ENCODE results near the gene IL18RAP.

IL18RAP gene, protein sequence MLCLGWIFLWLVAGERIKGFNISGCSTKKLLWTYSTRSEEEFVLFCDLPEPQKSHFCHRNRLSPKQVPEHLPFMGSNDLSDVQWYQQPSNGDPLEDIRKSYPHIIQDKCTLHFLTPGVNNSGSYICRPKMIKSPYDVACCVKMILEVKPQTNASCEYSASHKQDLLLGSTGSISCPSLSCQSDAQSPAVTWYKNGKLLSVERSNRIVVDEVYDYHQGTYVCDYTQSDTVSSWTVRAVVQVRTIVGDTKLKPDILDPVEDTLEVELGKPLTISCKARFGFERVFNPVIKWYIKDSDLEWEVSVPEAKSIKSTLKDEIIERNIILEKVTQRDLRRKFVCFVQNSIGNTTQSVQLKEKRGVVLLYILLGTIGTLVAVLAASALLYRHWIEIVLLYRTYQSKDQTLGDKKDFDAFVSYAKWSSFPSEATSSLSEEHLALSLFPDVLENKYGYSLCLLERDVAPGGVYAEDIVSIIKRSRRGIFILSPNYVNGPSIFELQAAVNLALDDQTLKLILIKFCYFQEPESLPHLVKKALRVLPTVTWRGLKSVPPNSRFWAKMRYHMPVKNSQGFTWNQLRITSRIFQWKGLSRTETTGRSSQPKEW

DNA sequence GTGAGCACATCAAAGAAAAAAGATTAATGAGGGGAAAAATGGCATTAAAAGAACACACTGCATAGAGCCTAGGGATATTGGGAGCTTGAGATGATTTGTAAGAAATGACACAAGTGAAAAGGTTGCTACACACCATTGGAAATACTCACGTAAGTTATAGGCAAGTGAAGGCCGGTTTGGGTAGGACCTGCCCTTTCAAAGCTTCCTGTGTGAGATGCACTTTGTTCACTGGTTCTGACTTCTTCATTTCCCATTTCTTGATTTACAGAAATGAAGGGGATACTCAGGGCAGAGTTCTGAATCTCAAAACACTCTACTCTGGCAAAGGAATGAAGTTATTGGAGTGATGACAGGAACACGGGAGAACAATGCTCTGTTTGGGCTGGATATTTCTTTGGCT lies at the start of gene IL18RAP:
TSS of gene IL18RAP (plus strand) at position 251 of the 400 bp plus-strand sequence. CDS start at position 369, 118 bp downstream.
- no peak for DNase-seq

DNA sequence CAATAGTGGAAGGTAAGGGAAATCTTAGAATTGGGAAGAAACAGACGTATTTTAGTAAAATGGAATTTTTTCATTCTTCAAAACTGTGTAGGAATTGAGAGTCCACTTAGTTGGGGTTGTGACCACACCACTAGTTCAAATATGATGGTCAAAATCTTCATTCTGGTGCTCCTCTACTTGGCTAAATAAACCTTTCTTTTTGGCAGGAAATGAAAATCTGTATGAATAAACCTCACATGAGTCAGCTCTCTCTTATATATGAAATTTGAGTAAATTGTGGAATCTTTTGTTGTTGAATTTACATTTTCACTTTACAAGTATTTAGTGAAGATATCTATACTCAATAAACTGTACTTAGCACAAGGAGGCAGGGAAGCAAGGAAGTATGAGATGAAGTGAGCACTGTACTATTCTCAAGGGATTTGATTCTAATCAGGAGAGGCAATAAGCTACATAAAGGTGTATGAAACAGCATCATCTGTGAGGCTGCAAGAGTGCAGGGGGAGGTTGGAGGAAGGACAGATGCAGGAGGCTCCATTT lies 46.8 kb upstream of the IL18RAP start:
- DNase-seq: no peak

- DNase-seq: no peak
These were observed 39.2 kb upstream of the IL18RAP start for GRCh38 chr2:102383722-102384121.

- DNase-seq: no peak
These were observed 37.4 kb upstream of the IL18RAP start for GRCh38 chr2:102385522-102385921.

- DNase-seq: no peak
These were observed 37.0 kb upstream of the IL18RAP start for GRCh38 chr2:102386004-102386403.

GRCh38 chr2:102386867-102387541 lies 36.0 kb upstream of the IL18RAP start:
- no peak for DNase-seq

- DNase-seq: no peak
These were observed 35.0 kb upstream of the IL18RAP start for GRCh38 chr2:102387763-102388546.

GRCh38 chr2:102391565-102391964 lies 31.4 kb upstream of the IL18RAP start:
- no peak for DNase-seq

GRCh38 chr2:102392096-102392495 lies 30.9 kb upstream of the IL18RAP start:
- no peak for DNase-seq

- no peak for DNase-seq
These were observed 30.0 kb upstream of the IL18RAP start for GRCh38 chr2:102392942-102393341.

GRCh38 chr2:102396012-102396411 lies 26.9 kb upstream of the IL18RAP start:
- DNase-seq: no peak

- no peak for DNase-seq
These were observed 25.8 kb upstream of the IL18RAP start for GRCh38 chr2:102397209-102397608.

GRCh38 chr2:102399499-102400141 lies 23.3 kb upstream of the IL18RAP start:
- no peak for DNase-seq

DNA sequence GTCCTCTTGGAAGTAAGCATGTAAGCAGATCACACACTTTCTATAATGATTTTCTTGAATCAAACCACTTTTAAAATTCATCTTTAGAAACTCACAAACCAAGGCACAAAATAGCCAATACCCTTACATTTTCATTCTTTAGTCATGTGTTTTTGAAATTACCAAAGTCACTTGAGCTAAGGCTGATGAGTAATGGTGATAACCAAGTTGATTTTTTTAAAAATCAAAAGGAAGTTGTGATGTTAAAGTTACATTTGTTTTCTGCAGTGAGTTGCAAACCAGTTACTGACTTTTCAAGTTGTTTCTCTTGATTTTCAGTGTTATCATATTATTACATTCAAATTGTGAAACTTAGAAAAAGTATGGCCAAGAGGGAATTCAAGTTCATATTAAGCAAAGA lies 21.5 kb upstream of the IL18RAP start:
- DNase-seq: no peak

DNA sequence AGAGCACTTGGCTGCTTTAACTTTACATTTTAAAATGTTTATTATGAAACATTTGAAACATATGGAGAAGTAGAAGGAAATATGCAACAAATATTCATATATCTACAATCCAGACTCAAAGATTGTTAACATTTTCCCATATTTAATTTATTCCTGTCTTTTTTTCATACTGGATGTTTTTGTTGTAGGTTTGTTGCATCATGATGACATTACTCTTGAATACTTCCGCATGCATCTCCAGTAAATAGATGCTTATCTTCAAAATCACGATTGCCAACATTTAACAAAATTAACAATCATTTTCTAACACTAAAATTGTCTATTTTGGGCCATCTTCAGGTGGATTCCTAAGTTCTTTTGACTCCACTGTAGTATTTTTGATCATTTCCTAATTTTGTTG lies 21.1 kb upstream of the IL18RAP start:
- DNase-seq: no peak

DNA sequence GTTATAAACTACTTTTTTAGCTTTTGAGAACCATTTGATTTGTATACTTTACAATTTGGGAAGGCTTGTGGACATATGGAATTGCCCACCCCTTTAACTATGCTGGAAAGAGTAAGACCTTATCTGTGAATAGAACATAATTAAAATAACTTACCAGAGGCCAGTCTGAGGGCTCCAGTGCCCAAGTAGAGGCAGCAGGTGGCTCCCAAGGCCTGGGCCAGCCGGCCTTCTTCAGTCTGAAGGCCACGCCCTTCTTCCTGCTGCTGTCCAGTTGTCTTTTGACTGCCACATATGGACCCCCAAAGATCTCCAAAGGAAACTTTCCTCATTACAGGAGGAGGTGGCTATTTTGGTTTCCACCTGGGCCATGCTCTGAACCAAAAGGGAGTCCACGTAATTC lies 12.0 kb upstream of the IL18RAP start:
- no peak for DNase-seq

- DNase-seq: no peak
These were observed 10.8 kb upstream of the IL18RAP start for GRCh38 chr2:102412199-102412598.

GRCh38 chr2:102417946-102418345 lies 5.0 kb upstream of the IL18RAP start:
- no peak for DNase-seq

GRCh38 chr2:102418421-102418961 lies 4.5 kb upstream of the IL18RAP start:
- no peak for DNase-seq

GRCh38 chr2:102420290-102420689 lies 2.7 kb upstream of the IL18RAP start:
- no peak for DNase-seq

DNA sequence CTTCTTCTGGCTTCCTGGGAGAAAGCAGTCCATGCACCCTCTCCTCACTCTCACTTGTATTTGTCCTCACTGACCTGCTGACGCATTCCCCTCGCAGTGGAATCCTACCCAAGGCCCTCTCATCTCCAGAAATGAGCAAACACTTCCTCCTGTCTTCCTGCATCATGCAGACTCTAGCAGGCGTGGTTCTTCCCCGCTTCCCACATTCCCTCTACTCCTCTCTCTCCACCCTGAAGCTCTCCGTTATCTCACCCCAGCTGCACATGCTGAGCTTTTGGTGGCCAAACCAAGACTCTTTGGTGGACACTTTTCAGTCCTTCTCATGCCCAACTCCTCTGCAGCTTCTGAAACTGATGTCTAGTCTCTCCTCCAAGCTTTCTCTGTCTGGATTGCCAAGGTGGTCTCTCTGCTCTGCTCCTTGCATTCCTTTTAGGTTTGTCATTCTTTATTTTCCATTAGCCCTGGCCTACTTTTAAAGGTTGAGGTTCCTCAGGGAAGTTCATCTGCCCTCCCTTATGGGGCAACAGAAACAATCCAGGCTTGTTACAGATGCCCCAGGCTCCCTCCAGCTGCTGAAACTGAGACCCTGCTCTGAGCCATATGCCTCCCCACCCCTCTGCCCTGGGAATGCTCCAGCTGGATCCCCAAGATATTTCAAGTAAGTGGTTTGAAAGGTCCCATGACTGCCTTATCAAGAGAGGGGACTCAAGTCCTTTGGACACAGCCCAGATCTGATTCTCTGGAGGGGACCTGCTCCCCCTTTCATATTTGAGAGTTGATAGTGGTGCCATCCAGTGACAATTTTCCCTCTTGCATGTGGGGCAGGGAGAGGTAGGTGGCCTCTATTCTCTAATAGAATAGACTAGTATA lies 835 bp upstream of the IL18RAP start:
- no peak for DNase-seq
